K562 treated with DMSO at 1 percent for 24 hours (cell line): ENCODE results near the gene ZNG1B. TPM values are rescaled to one million over a fixed set of nuclear protein-coding genes. Genes with fewer than 3 reads are reported as not detected.

ENCODE experiments used
- total RNA-seq: library from RNA; unstranded; fragments of 300-600 nt; gene quantifications from 2 replicates; pipeline ENCODE4 v1.2.3, GENCODE V29; 2022; ENCODE audit warnings: low read depth; ENCODE audit not compliant: insufficient read depth

ZNG1B gene
- 10.8 and 13.5 TPM in 2 replicates for total RNA-seq

GRCh38 chr2:113437508-113438465 is at the start of gene ZNG1B:
ZNG1B (plus strand) TSS chr2:113437691; CDS start chr2:113437869, 178 bp downstream.

GRCh38 chr2:113498365-113498764 is 60.9 kb downstream of the ZNG1B start, which contains the start of gene FOXD4L1:
FOXD4L1 (plus strand) TSS chr2:113498665; CDS start chr2:113499257, 592 bp downstream.

Other genes starting within 250 kb of the ZNG1B start
- gene PAX8, start 158.8 kb upstream of the ZNG1B start, total RNA-seq = 2.7 and 5.4 TPM in 2 replicates
- gene FOXD4L1, start 61.0 kb downstream of the ZNG1B start, total RNA-seq = 0.42 and 0.87 TPM in 2 replicates
- 3.7 and 5.4 TPM in 2 replicates for gene RABL2A, start 189.6 kb downstream of the ZNG1B start, total RNA-seq